HepG2 (cell line): ENCODE data around the gene PTF1A. TPM values are rescaled to one million over a fixed set of nuclear protein-coding genes. Genes with fewer than 3 reads are reported as not detected.

Experiments
- AGO1 ChIP-seq: fragments of 200-400 bp; formaldehyde crosslinking; IDR thresholded peaks from 2 replicates; pipeline ENCODE4 v1.6.1; 2017; ENCODE audit warnings: mild to moderate bottlenecking, low read depth, low read length, moderate library complexity; ENCODE audit not compliant: poor library complexity, severe bottlenecking
- CBX1 ChIP-seq: IDR thresholded peaks from one replicate; pipeline ENCODE4 v1.6.1; 2016; ENCODE audit warnings: antibody characterized with exemption, low read depth
- CEBPG ChIP-seq: IDR thresholded peaks from 2 replicates; pipeline ENCODE4 v1.6.1; 2016
- DMAP1 ChIP-seq: IDR thresholded peaks from 2 replicates; pipeline ENCODE4 v1.6.1; 2016
- GLMP ChIP-seq: sonication (generic); formaldehyde crosslinking; IDR thresholded peaks from 2 replicates; pipeline ENCODE4 v1.9.0; 2021; ENCODE audit warnings: missing genetic modification reagents, mild to moderate bottlenecking, borderline replicate concordance
- HDAC2 ChIP-seq: sonication (generic); formaldehyde crosslinking; IDR thresholded peaks from 2 replicates; pipeline ENCODE4 v1.4.0; 2020; ENCODE audit warnings: missing genetic modification reagents
- HNRNPK ChIP-seq: fragments of 200-400 bp; formaldehyde crosslinking; IDR thresholded peaks from 2 replicates; pipeline ENCODE4 v1.6.1; 2018; ENCODE audit warnings: low read length, low read depth, moderate library complexity, mild to moderate bottlenecking; ENCODE audit not compliant: poor library complexity, severe bottlenecking
- KDM2A ChIP-seq: sonication (generic); formaldehyde crosslinking; IDR thresholded peaks from 2 replicates; pipeline ENCODE4 v1.4.0; 2020; ENCODE audit warnings: low read depth, missing genetic modification reagents, borderline replicate concordance
- LBX2 ChIP-seq: sonication (generic); formaldehyde crosslinking; IDR thresholded peaks from 2 replicates; pipeline ENCODE4 v1.5.0; 2020; ENCODE audit warnings: missing genetic modification reagents, mild to moderate bottlenecking, borderline replicate concordance
- MXD4 ChIP-seq: IDR thresholded peaks from 2 replicates; pipeline ENCODE4 v1.6.1; 2016; ENCODE audit warnings: mild to moderate bottlenecking, missing biosample characterization, missing genetic modification reagents
- NBN ChIP-seq: fragments of 450-650 bp; conservative IDR thresholded peaks from 2 replicates; pipeline ENCODE4 v1.6.1; 2017
- NFAT5 ChIP-seq: sonication (generic); formaldehyde crosslinking; IDR thresholded peaks from 2 replicates; pipeline ENCODE4 v1.4.0; 2020; ENCODE audit warnings: missing genetic modification reagents
- SMAD3 ChIP-seq: sonication (generic); formaldehyde crosslinking; IDR thresholded peaks from 2 replicates; pipeline ENCODE4 v1.4.0; 2020; ENCODE audit warnings: missing genetic modification reagents
- SOX5 ChIP-seq: IDR thresholded peaks from 2 replicates; pipeline ENCODE4 v1.6.1; 2016; ENCODE audit warnings: borderline replicate concordance
- TMF1 ChIP-seq: sonication (generic); formaldehyde crosslinking; IDR thresholded peaks from 2 replicates; pipeline ENCODE4 v1.8.1; 2022; ENCODE audit warnings: low read depth, missing genetic modification reagents
- ZNF510 ChIP-seq: sonication (generic); formaldehyde crosslinking; IDR thresholded peaks from 2 replicates; pipeline ENCODE4 v1.4.0; 2020; ENCODE audit warnings: low read depth, mild to moderate bottlenecking, missing genetic modification reagents
- ZNF564 ChIP-seq: sonication (generic); formaldehyde crosslinking; IDR thresholded peaks from 2 replicates; pipeline ENCODE4 v1.8.1; 2023; ENCODE audit warnings: mild to moderate bottlenecking, missing genetic modification reagents
- ZNF644 ChIP-seq: IDR thresholded peaks from 2 replicates; pipeline ENCODE4 v1.6.1; 2016; ENCODE audit warnings: low read depth
- ZSCAN12 ChIP-seq: sonication (generic); formaldehyde crosslinking; IDR thresholded peaks from 2 replicates; pipeline ENCODE4 v1.9.0; 2021; ENCODE audit warnings: mild to moderate bottlenecking, missing genetic modification reagents
- ZSCAN31 ChIP-seq: sonication (generic); formaldehyde crosslinking; IDR thresholded peaks from 2 replicates; pipeline ENCODE4 v1.5.0; 2020; ENCODE audit warnings: low read depth, mild to moderate bottlenecking, missing genetic modification reagents
- polyA plus RNA-seq, 8 experiments: library from polyadenylated mRNA; depleted of rRNA in 3 of 8; stranded (reverse) in 7 of 8; unstranded in 1 of 8; fragments of >200 nt; fragmentation: Illumina TruSeq in 4 of 8; extraction: Trizol in 4 of 8; gene quantifications; 2 replicates each; pipeline versions ENCODE4 v1.2.1 to v1.2.3, GENCODE V29; 2011 to 2016; ENCODE audit warnings: low read depth in 4 of 8, missing spikeins in 1 of 8, mixed read lengths in 1 of 8; ENCODE audit not compliant: insufficient read depth in 1 of 8
- total RNA-seq, 5 experiments: library from RNA; depleted of rRNA; stranded (reverse); fragments of >200 nt; fragmentation: Illumina TruSeq; extraction: Trizol; gene quantifications; 2 replicates each; pipeline ENCODE4 v1.2.3, GENCODE V29; 2016; ENCODE audit warnings: low read depth in 1 of 5
- TF ChIP-seq, protein P1 (sequence below): sonication (generic); formaldehyde crosslinking; conservative IDR thresholded peaks from 2 replicates; pipeline ENCODE4 v1.4.0; 2020; ENCODE audit warnings: mild to moderate bottlenecking, missing genetic modification reagents, moderate library complexity

The PTF1A gene
- total and polyA plus RNA-seq, 2 of the 13 experiments (the other 11 are each of a cell fraction or from before 2014, with no cell fraction given), result not detected

DNA sequence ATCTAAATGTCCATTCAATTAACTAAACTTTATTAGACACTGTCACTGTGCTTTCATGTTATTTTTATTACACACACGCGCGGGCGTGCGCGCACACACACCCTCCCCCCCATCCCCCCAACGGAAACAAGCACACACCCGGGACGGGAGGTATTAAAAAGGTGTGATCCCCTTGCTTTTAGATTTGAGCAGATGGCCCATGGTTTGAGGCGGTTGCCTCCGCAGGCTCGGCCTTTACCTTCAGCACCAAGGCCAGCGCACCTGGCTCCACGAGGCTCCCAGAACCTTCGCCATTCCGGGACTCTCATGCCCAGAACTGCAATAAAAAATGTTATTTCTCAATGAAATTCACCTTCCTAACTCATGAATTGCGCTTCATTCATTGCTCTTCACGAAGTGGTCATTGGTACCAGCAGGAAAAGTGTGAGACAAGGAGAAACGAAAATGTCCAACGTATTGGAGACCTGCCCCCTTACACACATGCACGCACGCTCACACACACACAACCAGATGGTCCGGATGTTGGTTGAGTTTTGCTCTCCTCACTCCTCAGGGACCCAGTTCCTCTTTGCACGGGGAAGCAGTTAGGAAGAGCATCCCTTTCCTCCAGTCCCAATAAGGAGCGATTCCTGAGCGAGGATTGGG, 20.8 kb upstream of the PTF1A start (continued):
- TF ChIP-seq MXD4 (CRISPR knock-in tag), result no peak; the same call in 1 of the 2 replicates
- TF ChIP-seq CEBPG, result no peak
- TF ChIP-seq ZNF564 (CRISPR knock-in tag), result no peak
- no peak for TF ChIP-seq ZSCAN12 (CRISPR knock-in tag)
- no peak for TF ChIP-seq ZSCAN31
- peak; percentile 58; the same call in 1 of the 2 replicates for TF ChIP-seq NFAT5 (CRISPR knock-in tag)
- TF ChIP-seq ZNF510 (CRISPR knock-in tag), result no peak
- TF ChIP-seq, protein P1, sequence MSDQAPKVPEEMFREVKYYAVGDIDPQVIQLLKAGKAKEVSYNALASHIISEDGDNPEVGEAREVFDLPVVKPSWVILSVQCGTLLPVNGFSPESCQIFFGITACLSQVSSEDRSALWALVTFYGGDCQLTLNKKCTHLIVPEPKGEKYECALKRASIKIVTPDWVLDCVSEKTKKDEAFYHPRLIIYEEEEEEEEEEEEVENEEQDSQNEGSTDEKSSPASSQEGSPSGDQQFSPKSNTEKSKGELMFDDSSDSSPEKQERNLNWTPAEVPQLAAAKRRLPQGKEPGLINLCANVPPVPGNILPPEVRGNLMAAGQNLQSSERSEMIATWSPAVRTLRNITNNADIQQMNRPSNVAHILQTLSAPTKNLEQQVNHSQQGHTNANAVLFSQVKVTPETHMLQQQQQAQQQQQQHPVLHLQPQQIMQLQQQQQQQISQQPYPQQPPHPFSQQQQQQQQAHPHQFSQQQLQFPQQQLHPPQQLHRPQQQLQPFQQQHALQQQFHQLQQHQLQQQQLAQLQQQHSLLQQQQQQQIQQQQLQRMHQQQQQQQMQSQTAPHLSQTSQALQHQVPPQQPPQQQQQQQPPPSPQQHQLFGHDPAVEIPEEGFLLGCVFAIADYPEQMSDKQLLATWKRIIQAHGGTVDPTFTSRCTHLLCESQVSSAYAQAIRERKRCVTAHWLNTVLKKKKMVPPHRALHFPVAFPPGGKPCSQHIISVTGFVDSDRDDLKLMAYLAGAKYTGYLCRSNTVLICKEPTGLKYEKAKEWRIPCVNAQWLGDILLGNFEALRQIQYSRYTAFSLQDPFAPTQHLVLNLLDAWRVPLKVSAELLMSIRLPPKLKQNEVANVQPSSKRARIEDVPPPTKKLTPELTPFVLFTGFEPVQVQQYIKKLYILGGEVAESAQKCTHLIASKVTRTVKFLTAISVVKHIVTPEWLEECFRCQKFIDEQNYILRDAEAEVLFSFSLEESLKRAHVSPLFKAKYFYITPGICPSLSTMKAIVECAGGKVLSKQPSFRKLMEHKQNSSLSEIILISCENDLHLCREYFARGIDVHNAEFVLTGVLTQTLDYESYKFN (CRISPR knock-in tag), result no peak
- TF ChIP-seq GLMP, result no peak
- TF ChIP-seq HDAC2 (CRISPR knock-in tag), result no peak
- no peak for TF ChIP-seq NBN
- TF ChIP-seq LBX2 (CRISPR knock-in tag), result no peak
- TF ChIP-seq KDM2A (CRISPR knock-in tag), result peak; percentile 47; the same call in 1 of the 2 replicates
- TF ChIP-seq SOX5, result no peak
- no peak for TF ChIP-seq HNRNPK
- TF ChIP-seq CBX1, result no peak
- TF ChIP-seq AGO1, result no peak
- 0 out of 2 replicates have a peak, but pooled peaks have one; percentile 36 for TF ChIP-seq TMF1
- no peak for TF ChIP-seq ZNF644 (CRISPR knock-in tag)
- TF ChIP-seq DMAP1, result no peak
- 0 out of 2 replicates have a peak, but pooled peaks have one; percentile 29 for TF ChIP-seq SMAD3 (CRISPR knock-in tag)
